ENCODE data around the gene SLC25A13.
"Not testable (repeated sequence)": the region's sequence is repeated elsewhere in the genome, so short reads cannot be mapped to it uniquely, and the experiment has no call there.

SLC25A13 gene

DNA sequence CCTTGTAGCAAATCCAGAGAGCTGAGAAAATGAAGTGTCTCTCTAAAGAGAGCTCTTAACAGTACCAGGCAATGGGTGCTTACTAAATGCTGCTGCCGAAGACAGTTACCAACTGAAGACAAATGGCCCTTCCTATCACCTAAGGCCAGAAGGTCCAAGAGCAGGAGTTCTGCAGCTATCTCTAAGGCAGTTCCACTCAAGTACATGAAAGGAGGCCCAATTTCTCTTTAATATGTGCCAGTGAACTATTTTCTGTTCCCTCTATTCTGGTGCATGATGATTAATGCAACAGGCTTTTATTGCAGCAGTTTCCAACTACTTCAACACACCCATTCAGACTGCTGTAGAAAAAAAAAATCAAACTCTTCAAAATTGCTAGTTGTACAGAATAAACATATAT lies 122.5 kb downstream of the SLC25A13 start:
- no peak for DNase-seq

DNA sequence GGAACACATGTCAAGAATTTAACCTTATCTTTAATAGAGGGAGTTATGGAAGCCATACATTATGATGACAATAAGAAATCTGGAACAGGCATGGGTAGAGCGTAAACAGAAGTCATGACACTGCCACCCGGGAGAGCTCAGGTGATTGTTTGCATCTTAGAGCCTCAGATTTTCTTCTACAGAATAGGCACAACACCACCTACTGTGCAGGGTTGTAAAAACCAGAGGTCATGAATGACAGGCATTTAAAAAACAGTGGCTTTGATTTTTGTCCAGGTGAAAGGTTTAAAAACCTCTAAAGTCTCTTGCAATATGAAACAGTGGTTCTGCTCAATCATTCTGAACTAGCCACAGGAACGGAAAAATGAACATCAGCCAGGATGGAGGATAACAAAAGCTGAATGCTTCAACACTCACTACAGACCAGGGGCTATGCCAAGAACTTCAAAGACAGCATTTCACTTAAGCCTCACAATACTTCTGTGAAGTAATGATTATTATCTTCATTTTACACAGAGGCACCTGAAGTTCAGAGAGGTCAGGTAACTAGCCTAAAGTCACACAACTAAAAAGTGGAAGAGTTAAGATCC lies 123.8 kb downstream of the SLC25A13 start:
- DNase-seq: no peak

DNA sequence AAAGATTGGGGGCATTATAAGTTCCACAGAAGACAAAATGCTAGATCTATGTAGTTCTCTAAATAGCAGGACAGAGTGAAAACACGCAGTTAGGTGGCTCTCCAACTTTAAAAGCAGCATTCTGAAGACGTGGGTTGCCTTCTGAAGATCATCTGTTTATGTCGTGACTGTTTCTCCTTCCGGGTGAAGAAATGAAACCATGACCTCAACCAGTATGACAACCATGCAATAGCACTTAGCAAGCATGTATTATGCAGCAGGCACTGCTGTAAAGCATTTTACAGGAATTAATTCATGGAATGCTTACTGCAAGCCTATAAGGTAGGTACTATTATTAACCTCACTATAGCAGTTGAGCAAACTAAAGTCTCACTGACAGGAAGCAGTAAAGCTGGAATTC lies 125.2 kb downstream of the SLC25A13 start:
- no peak for DNase-seq

DNA sequence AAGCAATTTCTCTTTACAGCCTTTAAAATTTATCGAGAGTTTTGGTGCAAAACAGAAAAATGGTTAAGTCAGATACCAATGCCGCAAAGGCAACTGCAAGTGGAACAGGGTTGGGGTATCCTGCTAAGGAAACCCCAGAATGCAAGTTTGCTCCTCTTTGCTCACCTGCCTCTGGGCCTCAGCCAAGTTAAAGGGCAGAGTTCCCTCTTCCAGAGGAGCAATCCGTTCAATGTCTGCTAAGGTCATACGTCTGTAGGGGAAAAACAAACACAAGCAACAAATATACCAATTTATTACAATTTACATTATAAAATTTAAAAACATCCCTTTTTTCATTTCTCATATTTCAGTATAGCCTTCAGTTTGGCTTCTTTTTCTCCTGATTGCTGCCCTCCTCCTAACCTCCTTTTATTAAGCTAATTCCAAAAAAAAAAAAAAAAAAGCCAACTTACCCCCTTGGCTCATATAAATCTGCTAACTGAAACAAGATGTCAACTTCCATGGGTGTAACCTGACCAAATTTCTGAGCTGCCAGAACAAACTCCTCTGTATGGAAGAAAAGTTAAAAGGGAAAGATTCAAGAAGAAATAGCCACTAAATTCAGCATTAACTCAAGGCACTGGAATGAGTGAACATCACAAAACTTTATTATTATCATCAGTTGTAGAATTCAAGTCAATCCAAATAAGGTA lies 132.6 kb downstream of the SLC25A13 start:
- DNase-seq: no peak

DNA sequence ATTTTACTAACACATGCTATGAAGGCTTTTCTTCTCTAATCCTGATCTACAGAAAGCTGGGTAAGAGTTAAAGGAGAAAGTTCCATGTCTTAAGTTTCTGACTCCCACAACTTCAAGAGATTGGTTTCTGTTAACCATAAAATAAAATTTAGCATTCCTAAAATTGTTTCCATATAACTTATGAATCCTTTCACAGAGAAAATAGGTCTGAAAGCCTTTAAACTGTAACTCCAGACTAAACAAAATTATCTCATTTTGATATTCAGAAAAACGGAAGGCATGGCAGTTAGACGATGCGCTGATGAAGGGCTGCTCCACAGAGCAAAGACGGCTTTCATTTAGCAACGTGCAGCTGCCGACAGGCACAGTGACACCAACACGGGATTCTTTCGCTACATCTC lies 133.3 kb downstream of the SLC25A13 start:
- no peak for DNase-seq

DNA sequence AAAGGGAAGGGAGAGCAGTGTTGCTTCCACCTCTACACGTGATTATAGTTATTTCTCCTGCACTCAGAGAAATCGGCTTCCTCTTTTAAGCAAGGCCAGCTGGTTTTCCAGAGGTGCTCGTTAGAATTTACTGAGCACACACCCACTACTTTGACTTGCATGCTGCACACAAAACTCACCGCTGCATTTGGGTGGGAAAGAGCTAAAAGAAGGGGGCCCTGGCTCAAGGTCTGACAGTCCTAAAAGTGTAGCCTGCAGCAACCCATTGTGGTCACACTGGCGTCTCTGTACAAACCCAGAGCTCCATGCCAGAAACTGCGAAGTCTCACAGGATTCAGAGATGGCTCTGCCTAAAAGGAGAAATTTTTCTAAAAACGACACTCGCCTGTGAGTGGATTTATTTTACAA lies 133.7 kb downstream of the SLC25A13 start:
- DNase-seq: no peak

DNA sequence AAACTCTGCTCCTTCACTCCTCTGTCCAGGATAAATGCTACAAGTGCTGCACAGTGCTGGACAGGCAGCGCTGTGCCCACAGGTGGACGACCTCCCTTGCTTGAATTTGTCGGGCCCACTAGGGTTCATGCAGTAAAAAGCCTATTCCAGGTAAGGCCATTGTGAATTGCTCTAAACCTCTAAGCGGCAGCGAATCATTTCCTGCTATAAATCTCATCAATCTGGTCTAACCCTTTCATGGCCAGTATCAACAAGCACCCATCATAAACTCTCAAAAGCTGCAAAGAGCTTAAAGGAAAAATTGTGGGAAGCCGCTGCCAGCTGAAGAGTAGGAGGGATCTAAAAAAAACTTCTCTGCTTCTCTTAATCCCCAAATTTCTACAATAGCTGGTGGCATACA lies 134.2 kb downstream of the SLC25A13 start:
- no peak for DNase-seq

DNA sequence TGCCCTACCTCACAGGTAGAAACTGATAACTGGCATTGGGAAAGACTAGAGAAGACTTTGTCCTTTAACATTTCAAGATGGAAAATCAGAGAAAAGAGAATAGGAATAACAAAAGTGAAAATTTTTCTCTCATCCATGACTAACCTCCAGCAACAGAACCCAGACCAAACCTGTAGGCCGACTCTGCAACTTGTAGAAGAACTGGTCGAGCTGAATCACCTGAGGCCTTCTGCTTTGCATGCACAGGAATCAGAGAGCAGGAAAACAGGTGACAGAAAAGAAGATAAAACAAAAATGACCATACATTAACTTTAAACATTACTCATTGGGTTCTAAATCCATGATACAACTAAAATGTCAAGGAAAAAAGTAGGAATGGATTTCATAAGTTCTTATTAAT lies 137.1 kb downstream of the SLC25A13 start:
- DNase-seq: no peak

DNA sequence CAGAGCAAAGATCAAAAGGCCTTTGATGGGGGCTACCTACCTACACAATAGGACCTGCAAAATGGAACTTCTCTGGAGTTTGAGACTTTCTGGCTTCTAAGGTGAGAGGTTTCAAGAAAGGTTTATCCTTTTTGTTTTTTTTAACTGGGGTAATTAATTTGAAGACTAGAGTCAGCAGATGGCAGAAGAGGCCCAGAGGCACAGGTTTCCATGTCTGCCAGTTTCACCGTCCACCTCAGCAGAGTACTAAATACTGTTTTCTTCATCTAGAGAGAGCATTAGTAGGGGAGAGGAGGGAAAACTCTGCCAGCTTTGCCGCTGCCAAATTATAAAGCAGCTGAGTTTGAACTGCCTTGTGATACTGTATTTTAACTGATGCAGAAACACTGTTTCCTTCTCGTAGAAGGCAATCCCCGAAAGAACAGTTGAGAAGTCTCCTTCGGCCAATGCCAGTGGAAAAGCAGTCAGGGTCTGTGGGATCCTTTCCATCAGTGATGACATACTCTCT lies 138.7 kb downstream of the SLC25A13 start:
- no peak for DNase-seq

DNA sequence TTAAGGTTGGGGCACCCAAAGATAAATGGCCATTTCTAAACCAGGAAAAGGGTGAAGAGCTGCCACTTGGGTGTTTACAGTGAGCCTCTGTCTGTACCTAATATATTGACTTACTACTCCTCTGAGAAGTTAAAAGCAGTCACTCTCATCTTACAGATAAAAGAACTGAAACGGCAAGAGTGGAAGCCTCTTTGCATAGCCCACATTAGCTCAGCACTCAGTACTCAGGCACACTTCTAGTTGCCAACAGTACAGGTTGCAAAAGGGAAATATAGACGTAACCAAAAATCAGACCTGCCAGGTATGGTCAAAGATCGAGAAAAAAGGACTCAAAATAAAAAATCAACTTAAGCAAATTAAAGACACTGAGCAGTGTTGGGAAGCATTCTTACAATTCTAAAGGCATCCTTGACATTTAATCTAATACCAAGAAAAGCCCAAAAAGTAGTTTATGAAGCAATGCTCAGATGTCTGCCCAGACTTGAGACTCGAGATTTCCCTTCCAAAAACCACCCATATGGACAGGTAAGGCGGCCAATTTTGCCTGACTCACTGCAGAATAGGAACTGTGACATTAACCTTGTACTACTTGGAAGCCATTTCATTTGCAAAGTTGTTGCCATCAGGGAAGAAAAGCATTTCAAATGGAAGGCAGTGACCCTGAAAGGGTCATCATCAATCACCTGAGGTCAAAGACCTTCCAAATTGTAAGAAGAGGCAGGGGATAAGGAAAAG lies 139.3 kb downstream of the SLC25A13 start:
- no peak for DNase-seq

DNA sequence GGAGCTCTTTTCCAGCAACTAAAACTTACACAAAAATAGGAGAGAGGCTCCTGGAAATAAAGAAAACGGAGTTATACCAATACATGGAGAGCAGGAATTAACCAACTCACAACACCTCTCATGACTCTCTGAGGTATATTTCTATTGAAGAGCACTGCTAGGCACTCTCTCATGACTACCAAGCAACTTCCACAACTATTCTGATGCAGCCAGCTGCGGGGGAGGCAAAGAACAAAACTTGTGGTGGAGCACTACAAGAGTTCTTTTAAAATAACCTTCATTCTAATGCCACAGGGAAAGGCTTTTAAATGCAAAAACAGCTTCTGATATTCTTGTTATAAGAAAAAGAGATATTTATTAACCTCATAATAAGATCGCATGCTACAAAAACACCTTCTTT lies 140.7 kb downstream of the SLC25A13 start:
- DNase-seq: no peak

DNA sequence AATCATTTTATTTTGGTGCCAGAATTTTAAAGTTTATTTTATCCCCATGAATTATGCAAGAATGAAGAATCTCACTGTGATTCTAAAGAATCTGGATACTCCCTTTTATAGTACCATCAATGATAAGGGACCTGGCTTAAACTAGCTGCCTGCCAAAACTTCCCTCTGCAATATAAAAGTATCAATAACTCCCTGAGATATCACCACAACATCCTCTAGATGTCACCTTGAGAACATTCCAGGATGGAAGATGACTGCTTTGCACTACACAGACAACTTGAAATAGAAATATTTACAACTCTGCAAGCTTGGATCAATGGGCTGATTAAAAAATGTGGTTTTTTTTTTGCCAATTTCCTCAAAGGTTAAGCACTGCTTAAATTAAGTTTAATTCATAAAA lies 142.1 kb downstream of the SLC25A13 start:
- DNase-seq: no peak

DNA sequence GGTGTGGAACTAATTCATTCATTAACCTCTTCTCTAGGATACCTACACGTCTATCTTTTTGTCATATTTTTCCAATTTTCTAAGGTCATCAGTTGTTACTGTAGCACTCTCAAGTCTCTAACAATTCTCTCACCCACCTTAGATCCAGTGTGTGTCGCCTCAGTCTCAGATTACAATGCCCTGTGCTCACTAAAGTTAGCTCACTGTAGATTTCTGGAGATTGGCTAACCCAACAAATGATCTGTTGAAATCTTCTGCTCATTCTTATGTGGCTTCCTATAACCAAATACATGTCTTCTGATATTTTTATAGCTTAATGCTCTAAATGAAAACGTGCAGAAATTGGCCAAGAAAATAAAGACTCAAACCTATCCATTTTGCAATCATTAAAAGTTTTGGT lies 142.6 kb downstream of the SLC25A13 start:
- DNase-seq: no peak

DNA sequence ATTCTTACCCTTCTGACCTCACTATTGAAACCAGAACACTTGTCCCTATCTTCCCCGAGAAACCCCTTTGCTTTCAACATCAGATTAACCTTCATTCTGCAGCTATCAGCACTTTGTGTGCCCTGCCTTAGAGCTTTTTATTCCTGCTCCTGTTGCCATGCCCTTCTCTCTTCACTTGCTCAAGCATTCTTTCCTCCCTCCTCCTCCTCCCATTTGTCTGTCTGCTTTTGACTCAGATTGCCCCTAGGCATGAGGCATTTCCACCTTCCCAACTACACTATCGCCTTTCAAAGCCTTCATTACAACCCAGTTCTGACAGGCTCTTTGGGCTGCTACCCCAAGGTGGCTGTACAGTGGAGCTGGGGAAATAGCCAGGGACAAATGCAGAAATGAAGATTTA lies 143.3 kb downstream of the SLC25A13 start:
- DNase-seq: no peak

DNA sequence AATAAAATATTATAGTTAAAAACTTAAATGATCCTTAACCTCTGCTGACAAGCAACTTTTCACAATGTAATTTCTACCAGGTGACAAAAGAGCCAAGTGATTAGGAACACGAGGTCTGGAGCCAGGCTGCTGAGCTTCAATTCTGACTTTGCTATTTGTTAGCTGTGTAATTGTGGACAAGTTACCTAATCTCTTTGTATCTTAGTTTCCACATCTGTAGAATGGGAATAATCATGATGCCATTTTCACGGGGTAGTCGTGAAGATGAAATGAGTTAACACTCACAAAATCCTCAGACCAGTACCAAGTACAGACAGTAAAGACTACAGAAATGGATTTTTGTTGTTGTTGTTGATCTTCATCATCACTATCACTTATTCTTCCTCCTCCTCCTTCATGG lies 144.5 kb downstream of the SLC25A13 start:
- DNase-seq: no peak

DNA sequence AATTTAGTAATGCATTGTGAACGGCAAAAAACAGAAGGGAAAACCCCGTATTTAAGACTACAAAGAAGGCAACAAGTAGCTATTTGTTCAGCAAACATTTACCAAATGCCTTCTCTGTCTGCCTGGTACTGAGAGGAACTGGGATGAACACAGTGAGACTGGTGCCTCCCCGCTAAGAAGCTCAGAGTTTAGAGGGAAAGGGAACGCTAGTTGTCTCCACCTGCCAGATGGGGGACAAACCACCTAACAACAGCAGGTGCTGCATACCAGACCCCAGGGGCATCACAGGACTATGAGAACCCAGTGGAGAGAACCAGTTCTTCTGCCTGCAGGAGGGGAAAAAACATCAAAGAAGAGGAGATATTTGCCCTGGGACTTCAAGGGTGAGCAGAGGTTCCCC lies 147.1 kb downstream of the SLC25A13 start:
- no peak for DNase-seq

DNA sequence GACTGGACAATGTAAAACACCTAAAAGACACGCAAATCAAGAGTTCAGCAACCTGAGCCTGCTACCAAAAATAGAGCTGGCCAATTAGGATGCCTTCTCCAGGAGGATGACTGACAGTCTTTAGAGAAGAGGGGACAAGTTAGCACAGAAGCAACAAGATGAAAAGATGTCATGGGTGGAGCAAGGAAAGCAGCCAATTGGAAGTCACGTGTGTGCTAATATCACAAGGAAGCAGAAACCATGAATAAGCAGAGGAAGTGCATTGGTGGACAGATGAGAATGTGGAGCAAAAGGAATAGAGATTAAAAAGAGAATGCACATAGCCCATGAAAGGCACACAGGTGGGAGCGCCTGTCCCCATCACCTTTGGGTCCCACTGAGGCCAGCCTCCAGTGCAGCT lies 148.1 kb downstream of the SLC25A13 start:
- DNase-seq: no peak

DNA sequence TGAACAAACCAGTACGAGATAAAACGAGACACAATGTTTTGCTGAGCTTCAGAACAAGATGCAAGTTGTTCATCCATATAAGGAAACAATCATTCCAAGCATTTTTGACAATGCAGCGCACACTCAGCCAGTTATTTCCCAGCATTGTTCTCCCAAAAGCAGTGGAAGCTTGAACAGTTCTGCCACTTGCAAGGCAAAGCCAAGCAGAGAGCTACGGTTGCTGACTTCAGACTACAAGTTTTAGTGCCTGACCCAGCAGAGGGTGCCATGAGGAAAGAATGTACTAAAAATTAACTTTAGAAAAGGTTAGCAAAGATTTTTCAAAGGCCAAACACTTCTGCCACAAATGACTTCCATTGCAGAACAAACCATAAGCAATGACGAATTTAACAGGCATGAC lies 152.5 kb downstream of the SLC25A13 start:
- DNase-seq: no peak

DNA sequence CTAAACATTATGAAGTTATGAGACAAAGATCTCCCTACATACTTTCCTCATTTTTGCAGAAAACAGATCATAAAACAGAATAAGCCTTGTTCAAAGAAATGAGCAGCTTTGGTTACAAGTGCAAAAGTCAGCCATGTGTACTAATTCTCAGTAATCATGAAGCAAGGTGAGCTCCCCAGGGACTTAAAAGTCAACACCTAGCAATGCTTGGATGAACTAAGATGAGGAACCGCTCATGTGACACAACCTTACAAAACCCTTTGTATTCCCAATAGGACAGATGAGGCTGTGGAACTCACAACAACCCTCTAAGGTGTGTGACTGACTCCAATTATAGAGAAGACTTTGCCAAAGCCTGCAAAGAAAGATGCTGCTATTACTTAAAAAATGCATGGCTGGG lies 154.5 kb downstream of the SLC25A13 start:
- no peak for DNase-seq

DNA sequence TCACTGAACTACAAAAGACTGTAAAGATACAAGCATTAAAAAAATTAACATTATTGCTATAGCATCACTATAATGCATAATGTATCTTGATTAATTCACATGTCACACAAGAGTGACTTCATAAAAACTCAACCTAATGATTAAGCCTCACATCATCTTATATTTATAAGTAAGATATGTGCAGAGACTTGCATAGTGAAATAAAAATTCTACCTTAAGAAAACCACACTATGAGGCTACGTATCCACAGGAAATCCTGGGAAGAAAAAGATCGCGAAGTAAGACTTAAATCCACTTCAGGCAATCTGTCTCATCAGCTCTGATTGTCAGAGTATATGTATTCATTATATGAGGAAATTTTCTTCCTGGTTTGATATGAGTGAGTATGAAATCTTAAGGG lies 160.0 kb downstream of the SLC25A13 start:
- no peak for DNase-seq

DNA sequence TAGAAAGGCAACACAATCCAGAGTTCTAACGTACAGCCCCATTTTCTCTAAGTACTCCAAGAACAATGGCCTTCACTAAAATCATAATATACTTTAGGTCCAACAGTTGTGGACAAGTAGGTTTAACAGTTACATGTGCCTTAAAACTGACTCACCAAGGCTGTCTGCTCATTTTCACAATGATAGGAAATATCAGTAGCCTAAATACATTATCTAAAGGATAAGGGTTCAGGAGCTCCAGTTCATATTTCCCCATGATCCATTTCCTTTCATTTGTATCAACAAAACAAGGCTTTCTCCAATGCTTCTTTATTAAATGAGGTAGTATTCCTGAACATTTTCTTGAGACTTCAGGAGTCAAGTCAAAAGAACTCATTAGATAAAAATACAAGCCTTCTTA lies 164.0 kb downstream of the SLC25A13 start:
- no peak for DNase-seq

DNA sequence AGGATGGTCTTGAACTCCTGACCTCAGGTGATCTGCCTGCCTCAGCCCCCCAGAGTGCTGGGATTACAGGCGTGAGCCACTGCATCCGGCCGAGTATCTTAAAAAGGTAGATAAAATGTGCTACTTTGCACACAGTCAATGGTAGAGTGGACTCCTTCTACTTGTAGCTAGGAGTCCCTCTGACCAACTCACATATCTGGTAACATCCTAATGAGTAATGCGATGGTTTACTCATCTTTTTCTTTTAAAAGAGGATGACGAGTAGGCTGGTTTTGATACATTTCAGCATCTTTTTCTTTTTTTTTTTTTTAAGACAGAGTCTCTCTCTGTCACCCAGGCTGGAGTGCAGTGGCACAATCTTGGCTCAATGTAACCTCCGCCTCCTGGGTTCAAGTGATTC lies 167.4 kb downstream of the SLC25A13 start:
- DNase-seq: not testable (repeated sequence)

DNA sequence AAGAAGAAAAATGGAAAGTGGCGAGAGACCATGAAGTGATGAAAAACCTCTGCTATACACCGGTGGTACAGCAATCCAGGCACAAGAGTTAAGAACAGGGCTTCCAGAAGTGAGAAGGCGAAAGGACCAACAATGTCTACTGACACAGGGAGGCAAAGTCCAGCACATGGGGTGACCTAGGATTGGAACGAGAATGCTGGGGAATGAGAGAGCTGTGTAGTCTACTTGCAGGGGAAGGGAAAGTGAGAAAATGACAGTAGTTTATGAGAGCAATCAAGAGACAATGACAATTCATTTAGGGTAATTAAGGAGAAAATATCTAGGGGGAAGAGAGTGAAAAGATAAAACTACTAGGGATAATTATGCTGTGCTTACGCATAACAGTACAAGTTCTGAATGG lies 169.2 kb downstream of the SLC25A13 start:
- no peak for DNase-seq

DNA sequence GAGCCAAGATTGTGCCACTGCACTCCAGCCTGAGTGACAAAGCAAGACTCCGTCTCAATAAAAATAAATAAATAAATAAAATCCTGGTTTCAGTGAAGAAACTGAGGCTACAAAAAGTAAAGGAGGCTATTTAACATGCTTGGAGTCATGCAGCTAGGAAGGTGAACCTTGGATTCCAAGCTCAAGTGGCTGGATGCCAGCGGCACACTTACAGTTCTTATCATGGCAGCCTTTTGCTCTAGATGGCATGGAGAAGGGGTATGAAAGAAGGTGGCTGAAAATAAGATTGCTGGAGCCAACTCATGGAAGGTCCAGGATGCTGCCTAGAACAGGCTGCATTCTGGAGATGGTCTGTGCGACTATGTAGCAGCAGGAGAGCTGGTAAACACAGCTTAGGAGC lies 170.0 kb downstream of the SLC25A13 start:
- DNase-seq: no peak

DNA sequence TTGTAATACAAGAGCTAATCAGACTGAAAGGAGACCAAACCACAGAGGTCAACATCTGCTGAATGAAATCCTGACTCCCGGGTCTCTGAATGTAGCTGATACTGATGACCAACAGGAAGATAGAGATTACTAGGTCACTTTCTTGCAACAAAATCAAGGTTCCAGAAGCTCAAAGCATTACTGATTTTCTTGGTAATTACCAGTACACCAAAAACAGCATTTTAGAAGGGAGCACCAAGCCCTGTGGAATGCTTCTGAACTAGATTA lies 177.7 kb downstream of the SLC25A13 start:
- DNase-seq: no peak
